GM12878 (cell line): ENCODE measurements around the gene MYO3B. TPM values are rescaled to one million over a fixed set of nuclear protein-coding genes. Genes with fewer than 3 reads are reported as not detected.

Source experiments
- ATAC-seq: fragments of 200-7000 bp; cut with Tn5 transposase; 3 replicates; pipeline ENCODE4 v1.9.1; 2020; ENCODE audit warnings: mild to moderate bottlenecking, moderate library complexity
- BruUV-seq: library from RNA; stranded (reverse); fragments of 400-500 nt; replicated peaks from 2 replicates; lab custom pipeline; 2021; lab: Mats Ljungman, UMichigan
- CTCF ChIA-PET: fragments of 300-600 bp; sonication (Branson Sonifier 250); formaldehyde crosslinking; extraction: SDS; loops from one replicate; lab custom pipeline; 2021; ENCODE audit warnings: inconsistent platforms; lab: Yijun Ruan, JAX
- POLR2A ChIA-PET: fragments of 350-600 bp; formaldehyde crosslinking; extraction: SDS; loops from one replicate; lab custom pipeline; 2021; ENCODE audit warnings: inconsistent platforms; lab: Charles Lee
- RAD21 ChIA-PET: fragments of 300-600 bp; sonication (Branson Sonifier 250); formaldehyde crosslinking; loops from one replicate; lab custom pipeline; 2023; ENCODE audit warnings: antibody characterized with exemption; ENCODE audit not compliant: unreplicated experiment; lab: Charles Lee
- SMC1A ChIA-PET: fragments of 300-600 bp; sonication (Branson Sonifier 250); formaldehyde crosslinking; loops from one replicate; lab custom pipeline; 2023; ENCODE audit not compliant: unreplicated experiment, uncharacterized antibody; lab: Charles Lee
- DNase-seq: peaks from one replicate; pipeline ENCODE4 v3.0.0-alpha.2; 2011; ENCODE audit warnings: low read depth, low spot score
- FAIRE-seq: peaks from 3 replicates; lab custom pipeline; 2011; peaks lifted over from hg19 to GRCh38; lab: Jason Lieb, UNC
- H2AFZ ChIP-seq: 2 replicates; pipeline ENCODE4 v1.6.0; 2011; ENCODE audit warnings: low read depth, low read length, control low read depth; ENCODE audit not compliant: control insufficient read depth
- H3K27ac ChIP-seq: 2 replicates; pipeline ENCODE4 v1.5.1; 2011; ENCODE audit warnings: control low read depth; ENCODE audit not compliant: control insufficient read depth, insufficient read depth
- H3K27me3 ChIP-seq, 2 experiments: replicated peaks in 1 of 2; 2 replicates each; pipeline versions ENCODE4 v1.6.0 to v1.6.1; 2011; ENCODE audit warnings: low read length in 1 of 2; ENCODE audit not compliant: control insufficient read depth in 2 of 2, insufficient read depth in 2 of 2
- H3K36me3 ChIP-seq, 2 experiments: 2 replicates each; pipeline ENCODE4 v1.5.1; 2011; ENCODE audit warnings: low read length in 1 of 2; ENCODE audit not compliant: control insufficient read depth in 2 of 2, insufficient read depth in 2 of 2
- H3K4me1 ChIP-seq: 2 replicates; pipeline ENCODE4 v1.6.1; 2011; ENCODE audit warnings: mild to moderate bottlenecking, low read length, moderate library complexity, mixed read lengths; ENCODE audit not compliant: control insufficient read depth, insufficient read depth
- H3K4me2 ChIP-seq: 2 replicates; pipeline ENCODE4 v1.6.0; 2011; ENCODE audit warnings: control low read depth; ENCODE audit not compliant: control insufficient read depth, insufficient read depth
- H3K4me3 ChIP-seq: fragments of 200-600 bp; sonication (generic); 2 replicates; pipeline ENCODE4 v1.5.1; 2016
- H3K79me2 ChIP-seq: 2 replicates; pipeline ENCODE4 v1.6.0; 2011; ENCODE audit warnings: low read length; ENCODE audit not compliant: control insufficient read depth, insufficient read depth
- H3K9ac ChIP-seq: 2 replicates; pipeline ENCODE4 v1.8.0; 2011; ENCODE audit warnings: low read length, control low read depth, mixed read lengths; ENCODE audit not compliant: control insufficient read depth, insufficient read depth
- H3K9me3 ChIP-seq: replicated peaks from 3 replicates; pipeline ENCODE4 v1.5.1; 2011; ENCODE audit warnings: mild to moderate bottlenecking, low read length; ENCODE audit not compliant: control insufficient read depth, insufficient read depth
- H4K20me1 ChIP-seq: 2 replicates; pipeline ENCODE4 v1.6.0; 2011; ENCODE audit not compliant: control insufficient read depth, insufficient read depth
- CBX5 ChIP-seq: sonication (generic); IDR thresholded peaks from 2 replicates; pipeline ENCODE4 v1.6.1; 2016; ENCODE audit warnings: low read depth, moderate library complexity, mild to moderate bottlenecking, inconsistent platforms
- EED ChIP-seq: sonication (generic); IDR thresholded peaks from 2 replicates; pipeline ENCODE4 v1.6.1; 2016; ENCODE audit warnings: antibody characterized with exemption, low read depth
- EZH2 ChIP-seq: IDR thresholded peaks from 2 replicates; pipeline ENCODE4 v1.6.1; 2012; ENCODE audit warnings: low read depth, mild to moderate bottlenecking, control low read depth, inconsistent platforms, low read length, borderline replicate concordance; ENCODE audit not compliant: control insufficient read depth
- IRF3 ChIP-seq: fragments of 450-650 bp; IDR thresholded peaks from 2 replicates; pipeline ENCODE4 v1.6.1; 2014; ENCODE audit warnings: mild to moderate bottlenecking
- JUND ChIP-seq: IDR thresholded peaks from 2 replicates; pipeline ENCODE4 v1.6.1; 2012; ENCODE audit warnings: low read depth, mild to moderate bottlenecking, low read length, improper control_type of control experiment, moderate library complexity
- MLLT1 ChIP-seq: fragments of 450-650 bp; IDR thresholded peaks from 2 replicates; pipeline ENCODE4 v1.6.1; 2016; ENCODE audit warnings: mild to moderate bottlenecking
- MTA2 ChIP-seq: fragments of 450-650 bp; IDR thresholded peaks from 2 replicates; pipeline ENCODE4 v1.6.1; 2016; ENCODE audit warnings: low read depth, mild to moderate bottlenecking, moderate library complexity
- SIX5 ChIP-seq: IDR thresholded peaks from 2 replicates; pipeline ENCODE4 v1.6.1; 2011; ENCODE audit warnings: mild to moderate bottlenecking, low read depth, low read length, moderate library complexity; ENCODE audit not compliant: severe bottlenecking
- TAF1 ChIP-seq: IDR thresholded peaks from 2 replicates; pipeline ENCODE4 v1.6.1; 2011; ENCODE audit warnings: mild to moderate bottlenecking, low read depth, low read length, borderline replicate concordance
- TCF3 ChIP-seq: IDR thresholded peaks from 2 replicates; pipeline ENCODE4 v1.6.1; 2012; ENCODE audit warnings: low read depth, mild to moderate bottlenecking, low read length, borderline replicate concordance; ENCODE audit not compliant: insufficient read depth
- ZNF592 ChIP-seq: fragments of 450-650 bp; IDR thresholded peaks from 2 replicates; pipeline ENCODE4 v1.6.1; 2017; ENCODE audit warnings: mild to moderate bottlenecking, moderate library complexity
- ZNF687 ChIP-seq: fragments of 450-650 bp; IDR thresholded peaks from 2 replicates; pipeline ENCODE4 v1.6.1; 2017; ENCODE audit warnings: mild to moderate bottlenecking, moderate library complexity
- WGBS: methylation state at CpG from one replicate; pipeline ENCODE4 v1.1.6; 2016; ENCODE audit warnings: low lambda C conversion rate; ENCODE audit not compliant: insufficient replicate concordance, insufficient coverage; ENCODE audit errors: missing lambda C conversion rate; 5-methylcytosine and 5-hydroxymethylcytosine counted together
- in situ Hi-C: fragments of 300-500 bp; cut with MboI; formaldehyde crosslinking; loops from 9 replicates; pipeline ENCODE4 v1.14.3; 2018; ENCODE audit warnings: mixed read lengths
- intact Hi-C: fragments of 100-400 bp; cut with micrococcal nuclease; formaldehyde crosslinking; loops from one replicate; pipeline ENCODE4 v1.14.2; 2022; ENCODE audit not compliant: unreplicated experiment
- polyA plus RNA-seq, 11 experiments: library from polyadenylated mRNA; depleted of rRNA in 4 of 11; unstranded in 6 of 11; stranded (reverse) in 5 of 11; fragments of >200 nt; fragmentation: Nextera tagmentation in 4 of 11; fragmentation: Illumina TruSeq in 1 of 11; extraction: Ambion mirVana in 4 of 11; extraction: Trizol in 1 of 11; gene quantifications; 1 replicate in 1 of 11; 2 replicates in 10 of 11; pipeline versions ENCODE4 v1.2.1 to v1.2.3, GENCODE V29; 2011 to 2016; ENCODE audit warnings: inconsistent platforms in 2 of 11, missing spikeins in 2 of 11, low read depth in 1 of 11
- total RNA-seq, 4 experiments: library from RNA; depleted of rRNA in 3 of 4; stranded (reverse); fragments of >200 nt in 3 of 4; fragmentation: Illumina TruSeq in 1 of 4; extraction: Trizol in 1 of 4; gene quantifications; 2 replicates each; pipeline versions ENCODE4 v1.2.1 to v1.2.3, GENCODE V29; 2013 to 2021

The MYO3B gene
- total and polyA plus RNA-seq, 10 of the 15 experiments (the other 5 are each of a cell fraction or from before 2014, with no cell fraction given), result 1.1 to 7.1 (median 2.1) TPM

GRCh38 chr2:170362313-170362870 is 184.4 kb downstream of the MYO3B start:
- ChIA-PET CTCF (interaction anchor here (0.7 to 8.4 kb wide), 13 partner anchors 8 to 451 kb away, joined by 3 to 89 read pairs (median 8); no protein-coding TSS in a partner anchor), RAD21 (interaction anchor here (0.6 to 2.5 kb wide), 8 partner anchors 17 to 454 kb away, joined by 3 to 15 read pairs (median 5); partner anchors contain the start of gene GAD1), POLR2A (interaction anchor here (0.6 kb wide), 1 partner anchor 454 kb away, joined by 3 read pairs; the partner anchor contains the start of gene GAD1), SMC1A (interaction anchor here (1.0 to 7.0 kb wide), 13 partner anchors 20 to 454 kb away, joined by 3 to 53 read pairs (median 6); partner anchors contain the start of genes GAD1 and MYO3B)
- FAIRE-seq (no peak), DNase-seq (no peak), ATAC-seq (no peak)
- no peak overlapping the region for H3K9ac ChIP-seq
- no peaks in the 10 kb centered on the region for H3K79me2 ChIP-seq
- intact Hi-C loops (loop anchor here (5.0 kb wide), 1 partner anchor 510 kb away; no protein-coding TSS in a partner anchor), in situ Hi-C loops (loop anchor here (5.0 kb wide), 2 partner anchors 125 to 450 kb away; no protein-coding TSS in a partner anchor)
- no peak overlapping the region for H3K27ac ChIP-seq
- no peaks in the 10 kb centered on the region for H3K36me3 ChIP-seq
- H3K27me3 ChIP-seq, result no peaks in the 10 kb centered on the region
- no peaks in the 10 kb centered on the region for H4K20me1 ChIP-seq
- 51% methylated on average over 3 of the region's 3 CpGs for WGBS
- no peak overlapping the region for H3K4me3 ChIP-seq
- H3K4me1 ChIP-seq, result no peaks in the 10 kb centered on the region
- BruUV-seq, result no TSS peak
- H2AFZ ChIP-seq, result no peak overlapping the region
- no peaks in the 10 kb centered on the region for H3K9me3 ChIP-seq
- no peak overlapping the region for H3K4me2 ChIP-seq
- TF ChIP-seq MTA2 (no peak), MLLT1 (no peak), JUND (no peak), ZNF592 (no peak), SIX5 (no peak), EED (no peak), ZNF687 (no peak), TCF3 (no peak), EZH2 (no peak), TAF1 (no peak), IRF3 (no peak), CBX5 (no peak)
